Measurements from ENCODE around the gene CABLES1.
"Not testable (repeated sequence)": the region's sequence is repeated elsewhere in the genome, so short reads cannot be mapped to it uniquely, and the experiment has no call there.

Gene CABLES1

GRCh38 chr18:23239350-23239692 is 104.0 kb downstream of the CABLES1 start:
- Histone ChIP-seq H3K9me3 (ENCODE audit: control insufficient read depth in 1 of 2, low read length in 2 of 2) (no peaks in the 10 kb centered on the region), H3K9ac (ENCODE audit: low read depth in 1 of 2, low read length in 2 of 2) (no peak overlapping the region), H3K36me3 (ENCODE audit: control insufficient read depth in 1 of 2, insufficient read depth in 2 of 2, low read length in 2 of 2) (no peaks in the 10 kb centered on the region), H3K4me1 (ENCODE audit: control insufficient read depth in 1 of 2, insufficient read depth in 2 of 2, low read length in 2 of 2) (peaks cover 25 to 37% of the 10 kb centered on the region in 2 donors), H3K27me3 (ENCODE audit: control insufficient read depth in 1 of 2, insufficient read depth in 2 of 2, low read length in 2 of 2) (no peaks in the 10 kb centered on the region), H3K4me3 (ENCODE audit: low read depth in 1 of 2, low read length in 2 of 2) (no peak overlapping the region), H3K27ac (ENCODE audit: low read depth, low read length) (no peak overlapping the region)

GRCh38 chr18:23239885-23240608 is 104.8 kb downstream of the CABLES1 start:
- peaks cover 25 to 37% of the 10 kb centered on the region in 2 donors for H3K4me1 ChIP-seq (ENCODE audit: control insufficient read depth in 1 of 2, insufficient read depth in 2 of 2, low read length in 2 of 2)

GRCh38 chr18:23240609-23240930 is 105.3 kb downstream of the CABLES1 start:
- H3K4me1 ChIP-seq (ENCODE audit: control insufficient read depth in 1 of 2, insufficient read depth in 2 of 2, low read length in 2 of 2) = peaks cover 25 to 37% of the 10 kb centered on the region in 2 donors
- no peaks in the 10 kb centered on the region for H3K27me3 ChIP-seq (ENCODE audit: control insufficient read depth in 1 of 2, insufficient read depth in 2 of 2, low read length in 2 of 2)
- H3K27ac ChIP-seq (ENCODE audit: low read depth, low read length) = no peak overlapping the region
- H3K9ac ChIP-seq (ENCODE audit: low read depth in 1 of 2, low read length in 2 of 2) = no peak overlapping the region
- H3K36me3 ChIP-seq (ENCODE audit: control insufficient read depth in 1 of 2, insufficient read depth in 2 of 2, low read length in 2 of 2) = no peaks in the 10 kb centered on the region
- H3K9me3 ChIP-seq (ENCODE audit: control insufficient read depth in 1 of 2, low read length in 2 of 2) = no peaks in the 10 kb centered on the region
- no peak overlapping the region for H3K4me3 ChIP-seq (ENCODE audit: low read depth in 1 of 2, low read length in 2 of 2)

More at GRCh38 chr18:23239885-23240608, 104.8 kb downstream of the CABLES1 start:
- Histone ChIP-seq H3K9ac (ENCODE audit: low read depth in 1 of 2, low read length in 2 of 2) (no peak overlapping the region), H3K4me3 (ENCODE audit: low read depth in 1 of 2, low read length in 2 of 2) (no peak overlapping the region), H3K27ac (ENCODE audit: low read depth, low read length) (no peak overlapping the region), H3K9me3 (ENCODE audit: control insufficient read depth in 1 of 2, low read length in 2 of 2) (no peaks in the 10 kb centered on the region), H3K36me3 (ENCODE audit: control insufficient read depth in 1 of 2, insufficient read depth in 2 of 2, low read length in 2 of 2) (no peaks in the 10 kb centered on the region), H3K27me3 (ENCODE audit: control insufficient read depth in 1 of 2, insufficient read depth in 2 of 2, low read length in 2 of 2) (no peaks in the 10 kb centered on the region)

GRCh38 chr18:23241833-23242496 is 106.7 kb downstream of the CABLES1 start:
- not testable (repeated sequence) for H3K27me3 ChIP-seq (ENCODE audit: control insufficient read depth in 1 of 2, insufficient read depth in 2 of 2, low read length in 2 of 2); H3K27ac ChIP-seq (ENCODE audit: low read depth, low read length); H3K4me3 ChIP-seq (ENCODE audit: low read depth in 1 of 2, low read length in 2 of 2); H3K36me3 ChIP-seq (ENCODE audit: control insufficient read depth in 1 of 2, insufficient read depth in 2 of 2, low read length in 2 of 2); H3K9me3 ChIP-seq (ENCODE audit: control insufficient read depth in 1 of 2, low read length in 2 of 2); H3K9ac ChIP-seq (ENCODE audit: low read depth in 1 of 2, low read length in 2 of 2)
- peaks cover 24 to 37% of the 10 kb centered on the region in 2 donors for H3K4me1 ChIP-seq (ENCODE audit: control insufficient read depth in 1 of 2, insufficient read depth in 2 of 2, low read length in 2 of 2)

- Histone ChIP-seq H3K27ac (ENCODE audit: low read depth, low read length) (no peak overlapping the region), H3K9me3 (ENCODE audit: control insufficient read depth in 1 of 2, low read length in 2 of 2) (no peaks in the 10 kb centered on the region), H3K4me3 (ENCODE audit: low read depth in 1 of 2, low read length in 2 of 2) (no peak overlapping the region), H3K9ac (ENCODE audit: low read depth in 1 of 2, low read length in 2 of 2) (no peak overlapping the region), H3K27me3 (ENCODE audit: control insufficient read depth in 1 of 2, insufficient read depth in 2 of 2, low read length in 2 of 2) (no peaks in the 10 kb centered on the region), H3K4me1 (ENCODE audit: control insufficient read depth in 1 of 2, insufficient read depth in 2 of 2, low read length in 2 of 2) (peaks cover 12 to 24% of the 10 kb centered on the region in 2 donors), H3K36me3 (ENCODE audit: control insufficient read depth in 1 of 2, insufficient read depth in 2 of 2, low read length in 2 of 2) (peaks cover 4 to 8% of the 10 kb centered on the region in 2 donors)
These were observed 107.9 kb downstream of the CABLES1 start for GRCh38 chr18:23243178-23243577.

GRCh38 chr18:23243816-23244215 is 108.5 kb downstream of the CABLES1 start:
- Histone ChIP-seq H3K9me3 (ENCODE audit: control insufficient read depth in 1 of 2, low read length in 2 of 2) (no peaks in the 10 kb centered on the region), H3K4me3 (ENCODE audit: low read depth in 1 of 2, low read length in 2 of 2) (no peak overlapping the region), H3K4me1 (ENCODE audit: control insufficient read depth in 1 of 2, insufficient read depth in 2 of 2, low read length in 2 of 2) (peaks cover 6 to 18% of the 10 kb centered on the region in 2 donors), H3K27me3 (ENCODE audit: control insufficient read depth in 1 of 2, insufficient read depth in 2 of 2, low read length in 2 of 2) (no peaks in the 10 kb centered on the region), H3K36me3 (ENCODE audit: control insufficient read depth in 1 of 2, insufficient read depth in 2 of 2, low read length in 2 of 2) (peaks cover 4 to 8% of the 10 kb centered on the region in 2 donors), H3K27ac (ENCODE audit: low read depth, low read length) (no peak overlapping the region), H3K9ac (ENCODE audit: low read depth in 1 of 2, low read length in 2 of 2) (no peak overlapping the region)

GRCh38 chr18:23244401-23244800 is 109.1 kb downstream of the CABLES1 start:
- H3K27ac ChIP-seq (ENCODE audit: low read depth, low read length) = no peak overlapping the region
- peaks cover 4 to 8% of the 10 kb centered on the region in 2 donors for H3K36me3 ChIP-seq (ENCODE audit: control insufficient read depth in 1 of 2, insufficient read depth in 2 of 2, low read length in 2 of 2)
- H3K27me3 ChIP-seq (ENCODE audit: control insufficient read depth in 1 of 2, insufficient read depth in 2 of 2, low read length in 2 of 2) = no peaks in the 10 kb centered on the region
- H3K4me1 ChIP-seq (ENCODE audit: control insufficient read depth in 1 of 2, insufficient read depth in 2 of 2, low read length in 2 of 2) = peaks cover 3 to 14% of the 10 kb centered on the region in 2 donors
- no peak overlapping the region for H3K9ac ChIP-seq (ENCODE audit: low read depth in 1 of 2, low read length in 2 of 2)
- no peak overlapping the region for H3K4me3 ChIP-seq (ENCODE audit: low read depth in 1 of 2, low read length in 2 of 2)
- no peaks in the 10 kb centered on the region for H3K9me3 ChIP-seq (ENCODE audit: control insufficient read depth in 1 of 2, low read length in 2 of 2)

- Histone ChIP-seq H3K27ac (ENCODE audit: low read depth, low read length) (no peak overlapping the region), H3K4me3 (ENCODE audit: low read depth in 1 of 2, low read length in 2 of 2) (no peak overlapping the region), H3K9me3 (ENCODE audit: control insufficient read depth in 1 of 2, low read length in 2 of 2) (no peaks in the 10 kb centered on the region), H3K27me3 (ENCODE audit: control insufficient read depth in 1 of 2, insufficient read depth in 2 of 2, low read length in 2 of 2) (no peaks in the 10 kb centered on the region), H3K9ac (ENCODE audit: low read depth in 1 of 2, low read length in 2 of 2) (no peak overlapping the region), H3K4me1 (ENCODE audit: control insufficient read depth in 1 of 2, insufficient read depth in 2 of 2, low read length in 2 of 2) (peaks cover 3 to 14% of the 10 kb centered on the region in 2 donors), H3K36me3 (ENCODE audit: control insufficient read depth in 1 of 2, insufficient read depth in 2 of 2, low read length in 2 of 2) (peaks cover 4 to 8% of the 10 kb centered on the region in 2 donors)
These were observed 110.2 kb downstream of the CABLES1 start for GRCh38 chr18:23245461-23245860.

GRCh38 chr18:23247331-23247730 is 112.0 kb downstream of the CABLES1 start:
- Histone ChIP-seq H3K9me3 (ENCODE audit: control insufficient read depth in 1 of 2, low read length in 2 of 2) (no peaks in the 10 kb centered on the region), H3K9ac (ENCODE audit: low read depth in 1 of 2, low read length in 2 of 2) (no peak overlapping the region), H3K36me3 (ENCODE audit: control insufficient read depth in 1 of 2, insufficient read depth in 2 of 2, low read length in 2 of 2) (peaks cover 4 to 9% of the 10 kb centered on the region in 2 donors), H3K27ac (ENCODE audit: low read depth, low read length) (no peak overlapping the region), H3K27me3 (ENCODE audit: control insufficient read depth in 1 of 2, insufficient read depth in 2 of 2, low read length in 2 of 2) (no peaks in the 10 kb centered on the region), H3K4me3 (ENCODE audit: low read depth in 1 of 2, low read length in 2 of 2) (no peak overlapping the region), H3K4me1 (ENCODE audit: control insufficient read depth in 1 of 2, insufficient read depth in 2 of 2, low read length in 2 of 2) (peaks cover 2 to 4% of the 10 kb centered on the region in 2 donors)

- Histone ChIP-seq H3K27ac (ENCODE audit: low read depth, low read length) (no peak overlapping the region), H3K9me3 (ENCODE audit: control insufficient read depth in 1 of 2, low read length in 2 of 2) (no peaks in the 10 kb centered on the region), H3K27me3 (ENCODE audit: control insufficient read depth in 1 of 2, insufficient read depth in 2 of 2, low read length in 2 of 2) (no peaks in the 10 kb centered on the region), H3K36me3 (ENCODE audit: control insufficient read depth in 1 of 2, insufficient read depth in 2 of 2, low read length in 2 of 2) (peaks cover 4 to 14% of the 10 kb centered on the region in 2 donors), H3K4me1 (ENCODE audit: control insufficient read depth in 1 of 2, insufficient read depth in 2 of 2, low read length in 2 of 2) (no peaks in the 10 kb centered on the region), H3K4me3 (ENCODE audit: low read depth in 1 of 2, low read length in 2 of 2) (no peak overlapping the region), H3K9ac (ENCODE audit: low read depth in 1 of 2, low read length in 2 of 2) (no peak overlapping the region)
These were observed 112.6 kb downstream of the CABLES1 start for GRCh38 chr18:23247896-23248295.
